ENCODE results near the gene KCNT2. TPM values are rescaled to one million over a fixed set of nuclear protein-coding genes. Genes with fewer than 3 reads are reported as not detected.

The KCNT2 gene
- total RNA-seq, 2 experiments from 2014 or later = not detected

DNA sequence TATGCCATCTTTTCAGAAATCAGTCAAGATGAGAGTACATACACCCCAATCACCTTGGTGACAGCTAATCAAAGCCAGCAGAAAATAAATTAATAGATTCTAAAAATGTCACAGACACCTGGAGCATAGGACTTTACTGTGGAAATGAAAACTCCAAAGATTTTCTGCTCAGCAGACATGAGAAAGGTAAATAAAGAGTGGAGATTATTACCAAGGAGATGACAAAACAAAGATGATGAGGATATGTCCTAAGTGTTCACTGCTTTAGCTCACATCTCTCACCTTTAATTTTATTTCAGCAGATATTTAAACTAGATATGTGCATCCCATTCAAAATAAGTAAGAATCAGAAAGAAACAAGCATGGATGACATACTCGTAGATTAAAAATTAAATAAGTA, 14.8 kb upstream of the KCNT2 start:
- no peak for DNase-seq
- POLR2A ChIA-PET = no interaction called here
- CTCF ChIA-PET = no interaction called here
- Mint-ChIP-seq H3K9me3 (no peaks in the 10 kb centered on the region), H3K4me1 (no peaks in the 10 kb centered on the region), H3K4me3 (no peak overlapping the region), H3K27me3 (no peaks in the 10 kb centered on the region), H3K36me3 (ENCODE audit: low read depth) (no peaks in the 10 kb centered on the region), H3K27ac (no peak overlapping the region)

DNA sequence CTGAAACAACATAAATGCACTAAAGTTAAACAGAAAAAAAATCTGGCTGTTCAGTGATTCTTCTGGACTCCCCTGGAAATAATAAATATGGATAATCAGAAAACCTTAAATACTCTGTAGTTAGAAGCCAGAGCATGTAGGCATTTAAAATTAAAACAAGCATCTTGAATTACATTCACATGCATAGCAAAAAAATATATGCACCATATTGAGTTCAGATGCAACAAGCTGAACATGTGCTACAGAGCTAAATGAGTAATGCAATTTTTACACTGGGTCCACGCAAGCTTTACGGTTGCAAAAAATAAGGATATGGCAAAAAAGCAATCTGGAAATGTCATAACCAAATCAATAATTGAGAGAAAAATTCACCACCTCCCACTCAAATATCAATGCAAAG, 11.5 kb upstream of the KCNT2 start:
- CTCF ChIA-PET = no interaction called here
- Mint-ChIP-seq H3K4me3 (no peak overlapping the region), H3K27ac (no peak overlapping the region), H3K27me3 (no peaks in the 10 kb centered on the region), H3K9me3 (no peaks in the 10 kb centered on the region), H3K36me3 (ENCODE audit: low read depth) (no peaks in the 10 kb centered on the region), H3K4me1 (no peaks in the 10 kb centered on the region)
- POLR2A ChIA-PET = no interaction called here
- DNase-seq = no peak

DNA sequence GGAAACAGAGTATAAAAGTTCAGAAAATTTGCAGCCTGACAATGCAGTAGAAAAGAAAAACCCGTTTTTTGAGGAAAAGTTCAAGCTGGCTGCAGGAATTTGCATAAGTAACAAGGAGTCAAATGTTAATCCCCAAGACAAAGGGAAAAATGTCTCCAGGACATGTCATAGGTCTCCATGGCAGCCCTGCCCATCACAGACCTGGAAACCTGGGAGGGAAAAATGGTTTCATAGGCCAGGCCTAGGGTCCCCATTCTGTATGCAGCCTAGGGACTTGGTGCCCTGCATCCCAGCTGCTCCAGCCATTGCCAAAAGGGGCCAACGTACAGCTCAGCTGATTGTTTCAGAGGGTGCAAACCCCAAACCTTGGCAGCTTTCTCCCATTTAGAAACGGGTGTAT, 3.6 kb upstream of the KCNT2 start:
- ChIA-PET POLR2A (no interaction called here), CTCF (no interaction called here)
- Mint-ChIP-seq H3K27me3 (peaks cover 40% of the 10 kb centered on the region), H3K27ac (no peak overlapping the region), H3K4me1 (peaks cover 5% of the 10 kb centered on the region), H3K36me3 (ENCODE audit: low read depth) (no peaks in the 10 kb centered on the region), H3K4me3 (no peak overlapping the region), H3K9me3 (no peaks in the 10 kb centered on the region)
- no peak for DNase-seq

DNA sequence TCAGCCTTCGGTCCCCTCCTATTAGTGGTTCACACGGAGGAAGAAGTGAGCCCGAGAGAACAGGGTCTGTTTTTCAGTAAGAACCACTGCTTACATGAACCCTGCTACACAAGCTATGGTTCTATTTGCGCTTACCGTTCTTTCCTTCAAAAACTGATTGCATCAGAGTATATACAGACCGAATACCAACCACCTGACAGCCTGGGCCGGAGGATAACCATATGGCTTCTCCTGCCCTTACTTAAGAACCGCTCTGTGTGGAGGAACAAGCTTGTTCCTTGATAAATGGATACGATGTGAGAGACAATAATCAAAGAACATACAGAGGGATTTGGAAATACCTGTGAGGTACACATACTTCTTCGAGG, 1.1 kb upstream of the KCNT2 start:
- no peak overlapping the region for H3K27ac Mint-ChIP-seq
- ChIA-PET CTCF (no interaction called here), POLR2A (no interaction called here)
- H3K9me3 Mint-ChIP-seq = no peaks in the 10 kb centered on the region
- no peak overlapping the region for H3K4me3 Mint-ChIP-seq
- H3K4me1 Mint-ChIP-seq = peaks cover 5% of the 10 kb centered on the region
- DNase-seq = no peak
- peaks cover 42% of the 10 kb centered on the region for H3K27me3 Mint-ChIP-seq
- no peaks in the 10 kb centered on the region for H3K36me3 Mint-ChIP-seq (ENCODE audit: low read depth)

DNA sequence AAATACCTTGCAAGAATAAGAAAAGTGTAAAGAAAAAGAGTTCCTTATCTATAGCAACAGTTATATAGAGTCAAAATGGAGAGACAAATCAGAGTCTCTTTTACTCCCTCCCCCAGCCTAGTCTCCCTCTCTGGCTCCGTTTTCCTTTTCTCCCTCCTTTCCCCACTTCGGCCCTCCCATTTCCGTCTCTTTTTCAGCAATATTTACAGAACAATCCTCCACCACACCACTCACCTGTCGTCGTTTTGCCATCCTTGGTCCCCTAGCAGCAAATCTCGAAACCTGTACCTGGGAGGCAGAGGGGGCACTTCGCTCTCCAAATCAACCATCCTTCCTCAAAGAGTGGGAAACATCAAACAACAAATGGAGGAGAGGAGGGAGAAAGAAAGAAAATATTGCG, 259 bp downstream of the KCNT2 start:
- Mint-ChIP-seq H3K9me3 (no peaks in the 10 kb centered on the region), H3K36me3 (ENCODE audit: low read depth) (no peaks in the 10 kb centered on the region), H3K4me1 (peaks cover 5% of the 10 kb centered on the region), H3K4me3 (peak overlapping the region; percentile 2), H3K27ac (no peak overlapping the region), H3K27me3 (peaks cover 40% of the 10 kb centered on the region)
- ChIA-PET CTCF (no interaction called here), POLR2A (no interaction called here)
- no peak for DNase-seq

DNA sequence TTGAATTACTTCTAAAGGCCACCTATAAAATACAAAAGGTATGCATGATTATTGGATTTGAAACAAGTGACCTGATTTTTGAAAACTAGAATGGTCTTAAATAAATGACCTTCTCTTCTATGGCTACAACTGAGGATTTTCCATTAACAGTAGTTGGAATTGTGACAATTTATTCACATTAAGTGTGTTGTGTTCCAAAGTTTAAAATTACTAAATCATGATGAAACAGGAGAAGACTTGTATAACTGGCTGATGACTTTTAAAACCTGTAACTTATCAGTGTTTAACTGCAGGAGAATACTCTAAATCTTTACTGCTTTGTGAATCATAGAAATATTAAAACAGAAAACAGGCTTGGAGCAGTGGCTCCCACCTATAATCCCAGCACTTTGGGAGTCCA, 4.6 kb downstream of the KCNT2 start:
- Mint-ChIP-seq H3K4me1 (peaks cover 5% of the 10 kb centered on the region), H3K36me3 (ENCODE audit: low read depth) (no peaks in the 10 kb centered on the region), H3K27me3 (peaks cover 16% of the 10 kb centered on the region), H3K4me3 (no peak overlapping the region), H3K9me3 (no peaks in the 10 kb centered on the region), H3K27ac (no peak overlapping the region)
- ChIA-PET CTCF (no interaction called here), POLR2A (no interaction called here)
- DNase-seq = no peak

DNA sequence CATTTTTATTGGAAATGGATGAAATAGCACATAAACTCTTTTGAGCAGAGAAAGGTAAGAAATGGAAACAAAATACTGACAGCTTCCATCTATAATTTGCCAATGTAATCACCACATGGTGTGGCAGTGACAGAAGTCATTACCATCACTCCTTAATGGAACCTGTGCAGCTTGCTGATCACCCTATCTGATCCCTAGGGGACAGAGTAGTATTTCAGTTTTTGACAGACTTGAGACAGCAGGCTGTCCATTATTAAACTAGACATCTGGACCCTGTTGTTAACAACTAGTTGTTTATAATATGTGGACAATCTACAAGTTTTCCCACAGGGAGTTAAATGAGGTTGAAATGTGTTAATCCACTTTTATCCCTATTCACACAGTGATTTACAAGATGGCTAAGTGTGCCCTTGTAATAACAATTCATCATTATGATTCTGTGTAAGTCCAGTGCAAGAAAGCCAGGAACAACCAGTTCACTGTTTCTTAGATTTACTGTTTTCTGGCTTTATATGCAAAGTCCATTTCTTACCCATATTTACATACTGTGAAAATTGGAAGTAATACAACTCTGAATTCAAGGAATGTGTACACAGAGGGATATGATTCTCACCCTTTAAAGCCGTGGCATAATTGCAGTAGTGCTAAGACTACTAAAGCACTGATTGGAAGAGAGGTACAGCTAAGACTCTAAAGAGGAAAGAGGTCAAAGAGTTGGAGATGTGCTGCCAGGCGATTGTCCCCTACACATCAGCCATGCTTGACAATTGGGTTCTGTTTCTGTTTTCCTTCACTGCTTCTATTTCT, 9.1 kb downstream of the KCNT2 start:
- CTCF ChIA-PET = no interaction called here

DNA sequence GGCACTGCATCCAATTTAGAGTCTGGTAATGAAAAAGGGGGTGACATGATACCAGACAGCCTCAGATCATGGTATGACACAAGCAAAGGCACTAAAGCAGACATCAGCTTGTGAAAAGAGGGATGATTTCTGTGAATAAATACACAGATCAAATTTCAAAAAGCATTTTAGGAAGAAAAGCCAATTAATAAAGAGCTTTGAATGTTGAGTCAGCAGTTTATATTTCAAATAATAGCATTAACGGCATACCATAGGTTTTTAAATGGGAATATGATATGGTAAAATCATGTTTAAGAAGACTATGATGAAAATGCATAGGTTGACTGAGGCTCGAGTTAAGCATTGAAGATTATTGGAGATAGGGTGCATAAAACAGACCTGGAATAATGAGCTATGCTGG, 13.5 kb downstream of the KCNT2 start:
- H3K4me3 Mint-ChIP-seq = no peak overlapping the region
- no peaks in the 10 kb centered on the region for H3K4me1 Mint-ChIP-seq
- DNase-seq = no peak
- CTCF ChIA-PET = no interaction called here
- POLR2A ChIA-PET = no interaction called here
- no peak overlapping the region for H3K27ac Mint-ChIP-seq
- H3K36me3 Mint-ChIP-seq (ENCODE audit: low read depth) = no peaks in the 10 kb centered on the region
- no peaks in the 10 kb centered on the region for H3K9me3 Mint-ChIP-seq
- no peaks in the 10 kb centered on the region for H3K27me3 Mint-ChIP-seq

More for the DNA sequence above, 9.1 kb downstream of the KCNT2 start:
- POLR2A ChIA-PET = interaction anchor here (0.6 kb wide), 1 partner anchor 13 kb away, joined by 6 read pairs; no protein-coding TSS in a partner anchor
- Mint-ChIP-seq H3K27ac (no peak overlapping the region), H3K27me3 (no peaks in the 10 kb centered on the region), H3K9me3 (no peaks in the 10 kb centered on the region), H3K36me3 (ENCODE audit: low read depth) (no peaks in the 10 kb centered on the region), H3K4me3 (no peak overlapping the region), H3K4me1 (no peaks in the 10 kb centered on the region)
- DNase-seq = no peak

DNA sequence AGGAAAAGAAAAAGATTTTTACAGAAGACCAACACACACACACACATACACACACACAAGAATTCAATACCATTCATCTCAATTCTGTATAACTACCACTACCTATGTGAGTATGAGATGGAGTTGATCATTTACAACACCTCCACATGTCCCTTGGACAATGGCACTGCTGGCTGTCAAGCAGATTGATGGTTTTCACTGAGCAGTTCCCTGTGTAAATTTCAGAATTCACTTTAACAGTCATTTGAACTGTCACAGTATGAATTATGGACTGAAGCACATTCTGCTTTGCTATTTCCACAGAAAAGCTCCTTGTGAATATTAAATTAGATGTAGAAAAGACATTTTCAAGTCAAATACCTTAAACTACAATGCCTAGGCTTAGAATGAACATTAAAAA, 14.3 kb downstream of the KCNT2 start:
- no peaks in the 10 kb centered on the region for H3K4me1 Mint-ChIP-seq
- ChIA-PET POLR2A (no interaction called here), CTCF (no interaction called here)
- H3K9me3 Mint-ChIP-seq = no peaks in the 10 kb centered on the region
- H3K4me3 Mint-ChIP-seq = no peak overlapping the region
- no peaks in the 10 kb centered on the region for H3K36me3 Mint-ChIP-seq (ENCODE audit: low read depth)
- no peak for DNase-seq
- no peak overlapping the region for H3K27ac Mint-ChIP-seq
- H3K27me3 Mint-ChIP-seq = no peaks in the 10 kb centered on the region

DNA sequence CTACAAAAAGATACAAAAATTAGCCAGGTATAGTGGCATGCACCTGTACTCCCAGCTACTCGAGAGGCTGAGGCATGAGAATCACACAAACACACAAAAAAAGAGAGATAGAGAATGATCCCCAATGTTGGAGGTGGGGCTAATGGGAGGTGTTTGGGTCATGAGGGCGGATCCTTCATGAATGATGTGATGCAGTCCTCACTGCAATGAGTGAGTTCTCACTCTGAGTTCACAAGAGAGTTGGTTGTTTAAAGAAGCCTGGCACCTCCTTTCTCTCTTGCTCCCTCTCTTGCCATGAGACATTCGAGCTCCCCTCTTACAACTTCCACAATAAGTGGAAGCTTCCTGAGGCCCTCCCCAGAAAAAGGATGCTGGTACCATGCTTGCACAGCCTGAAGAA, 17.3 kb downstream of the KCNT2 start:
- Mint-ChIP-seq H3K4me1 (no peaks in the 10 kb centered on the region), H3K4me3 (no peak overlapping the region), H3K9me3 (no peaks in the 10 kb centered on the region), H3K27ac (peak overlapping the region; percentile 42), H3K27me3 (no peaks in the 10 kb centered on the region), H3K36me3 (ENCODE audit: low read depth) (no peaks in the 10 kb centered on the region)
- POLR2A ChIA-PET = no interaction called here
- CTCF ChIA-PET = no interaction called here
- no peak for DNase-seq

DNA sequence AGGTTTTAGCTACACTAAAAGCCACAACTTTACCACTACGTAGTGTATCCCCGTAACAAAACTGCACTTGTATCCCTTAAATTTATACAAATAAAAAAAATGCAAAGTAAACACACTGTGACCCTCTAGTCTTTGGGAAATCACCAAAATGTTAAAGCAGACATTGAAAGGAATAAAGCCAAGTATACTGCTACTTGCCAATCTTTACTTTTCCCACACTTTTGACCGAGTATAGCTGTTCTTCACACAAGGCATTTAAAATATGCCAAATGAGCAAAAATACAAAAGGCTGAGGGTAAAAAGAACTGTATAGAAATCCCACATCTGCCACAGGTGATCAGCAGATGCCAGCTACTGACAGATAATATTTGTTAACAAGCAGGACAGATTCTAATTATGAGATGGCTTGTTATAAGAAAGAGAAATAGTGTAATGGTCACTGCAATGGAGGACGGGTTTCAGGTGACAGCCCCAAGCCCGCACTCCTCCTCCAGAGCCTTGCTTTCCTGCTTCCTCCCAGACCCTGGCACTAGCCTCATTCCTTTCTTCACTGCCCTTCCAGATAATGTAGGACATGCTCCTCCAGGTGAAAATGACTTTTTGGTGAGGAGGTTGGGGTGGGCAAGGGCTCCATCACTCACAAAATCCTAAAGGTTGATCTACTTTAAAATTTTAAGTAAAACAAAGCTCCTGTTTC, 18.1 kb downstream of the KCNT2 start:
- CTCF ChIA-PET = no interaction called here
- no peaks in the 10 kb centered on the region for H3K9me3 Mint-ChIP-seq

DNA sequence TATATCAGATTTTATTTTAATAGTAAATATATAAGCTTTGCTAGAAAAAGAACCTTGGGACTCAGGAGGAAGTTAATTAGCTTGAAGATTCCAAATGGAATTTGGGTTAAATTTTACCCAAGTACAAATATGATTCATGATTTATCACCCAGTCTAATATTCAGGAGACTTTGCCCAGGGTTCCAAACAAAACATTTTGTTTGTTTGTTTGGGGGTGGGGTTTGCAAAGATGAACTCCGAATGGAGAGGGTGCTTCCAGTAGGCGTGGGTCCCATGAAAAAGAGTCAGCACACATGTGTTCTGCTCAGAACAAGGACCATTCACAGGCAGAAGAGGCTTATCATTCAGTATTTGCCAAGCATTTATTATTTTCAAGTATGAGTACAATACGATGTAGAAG, 23.5 kb downstream of the KCNT2 start:
- Mint-ChIP-seq H3K4me3 (no peak overlapping the region), H3K4me1 (no peaks in the 10 kb centered on the region), H3K27me3 (no peaks in the 10 kb centered on the region), H3K9me3 (no peaks in the 10 kb centered on the region), H3K27ac (no peak overlapping the region), H3K36me3 (ENCODE audit: low read depth) (no peaks in the 10 kb centered on the region)
- CTCF ChIA-PET = interaction anchor here (0.6 kb wide), 1 partner anchor 1915 kb away, joined by 3 read pairs; no protein-coding TSS in a partner anchor
- POLR2A ChIA-PET = no interaction called here
- DNase-seq = no peak

More for the DNA sequence above, 18.1 kb downstream of the KCNT2 start:
- H3K27ac Mint-ChIP-seq = no peak overlapping the region
- H3K4me1 Mint-ChIP-seq = no peaks in the 10 kb centered on the region
- H3K4me3 Mint-ChIP-seq = no peak overlapping the region
- no peaks in the 10 kb centered on the region for H3K36me3 Mint-ChIP-seq (ENCODE audit: low read depth)
- no peaks in the 10 kb centered on the region for H3K27me3 Mint-ChIP-seq
- POLR2A ChIA-PET = no interaction called here
- DNase-seq = no peak

DNA sequence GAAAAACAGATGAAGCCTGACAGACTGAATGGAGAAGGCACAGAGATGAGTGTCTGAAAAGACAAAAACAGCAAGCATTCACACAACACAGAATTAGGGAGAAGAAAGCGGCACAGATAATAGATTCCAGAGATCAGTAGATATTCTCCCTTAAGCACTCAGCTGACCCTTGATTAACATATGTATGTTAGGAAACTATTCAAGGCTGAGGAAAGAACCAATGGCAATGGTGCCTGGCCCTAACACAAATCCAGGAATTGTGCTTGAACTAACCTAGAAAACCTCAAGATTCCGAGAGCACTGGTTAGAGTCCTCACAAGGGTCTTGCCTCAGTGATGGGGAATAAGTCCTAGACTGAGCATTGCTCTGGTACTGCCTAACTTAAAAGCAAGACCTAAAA, 30.9 kb downstream of the KCNT2 start:
- H3K4me3 Mint-ChIP-seq = no peak overlapping the region
- no peak for DNase-seq
- ChIA-PET POLR2A (no interaction called here), CTCF (no interaction called here)
- no peak overlapping the region for H3K27ac Mint-ChIP-seq
- H3K4me1 Mint-ChIP-seq = no peaks in the 10 kb centered on the region
- H3K27me3 Mint-ChIP-seq = no peaks in the 10 kb centered on the region
- H3K36me3 Mint-ChIP-seq (ENCODE audit: low read depth) = no peaks in the 10 kb centered on the region
- no peaks in the 10 kb centered on the region for H3K9me3 Mint-ChIP-seq

DNA sequence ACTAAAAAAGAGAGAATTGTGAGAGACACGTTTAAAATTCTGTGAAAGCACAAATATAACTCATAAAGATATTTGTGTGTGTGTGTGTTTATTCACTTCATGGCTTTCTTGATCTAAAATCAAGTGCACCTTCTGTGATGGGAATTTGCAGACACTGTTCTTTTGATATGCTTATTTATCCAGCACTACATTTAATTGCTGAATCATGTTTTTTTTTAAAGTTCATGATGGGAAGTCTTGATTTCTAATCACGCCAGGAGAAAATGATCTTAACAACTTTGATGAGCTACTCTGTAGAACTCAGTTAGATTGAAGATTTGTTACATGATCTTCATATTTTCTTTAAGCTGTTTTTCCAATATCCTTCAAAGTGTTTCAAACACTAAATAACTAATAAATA, 35.0 kb downstream of the KCNT2 start:
- no peaks in the 10 kb centered on the region for H3K36me3 Mint-ChIP-seq (ENCODE audit: low read depth)
- H3K4me3 Mint-ChIP-seq = no peak overlapping the region
- POLR2A ChIA-PET = no interaction called here

More for the DNA sequence above, 35.0 kb downstream of the KCNT2 start:
- CTCF ChIA-PET = no interaction called here
- DNase-seq = no peak
- no peaks in the 10 kb centered on the region for H3K27me3 Mint-ChIP-seq
- no peaks in the 10 kb centered on the region for H3K4me1 Mint-ChIP-seq
- H3K9me3 Mint-ChIP-seq = no peaks in the 10 kb centered on the region
- no peak overlapping the region for H3K27ac Mint-ChIP-seq
